ENCODE data around the gene LIX1.

Gene LIX1

DNA sequence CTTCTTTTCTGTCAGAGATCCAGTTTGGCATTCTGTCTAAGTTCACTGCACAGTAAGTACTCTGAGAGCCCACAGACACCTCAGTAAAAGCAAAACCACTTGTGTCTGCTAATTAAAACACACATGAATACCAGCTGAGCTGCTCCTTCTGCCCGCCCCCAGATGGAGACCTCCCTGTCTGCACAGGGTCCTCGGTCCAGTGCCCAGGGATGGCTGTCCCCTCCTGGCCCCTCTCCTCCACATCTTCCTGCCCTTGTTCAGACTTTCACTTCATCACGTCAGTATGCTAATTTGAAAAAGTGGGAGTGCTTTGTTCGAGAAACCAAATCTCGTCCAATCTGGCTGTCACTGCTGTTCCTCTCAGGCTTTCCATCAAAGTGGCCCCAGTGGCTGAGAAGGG lies 43.5 kb downstream of the LIX1 start:
- H3K4me3 Mint-ChIP-seq = no peak overlapping the region
- DNase-seq = peak; percentile 13
- TF ChIP-seq, protein P1, sequence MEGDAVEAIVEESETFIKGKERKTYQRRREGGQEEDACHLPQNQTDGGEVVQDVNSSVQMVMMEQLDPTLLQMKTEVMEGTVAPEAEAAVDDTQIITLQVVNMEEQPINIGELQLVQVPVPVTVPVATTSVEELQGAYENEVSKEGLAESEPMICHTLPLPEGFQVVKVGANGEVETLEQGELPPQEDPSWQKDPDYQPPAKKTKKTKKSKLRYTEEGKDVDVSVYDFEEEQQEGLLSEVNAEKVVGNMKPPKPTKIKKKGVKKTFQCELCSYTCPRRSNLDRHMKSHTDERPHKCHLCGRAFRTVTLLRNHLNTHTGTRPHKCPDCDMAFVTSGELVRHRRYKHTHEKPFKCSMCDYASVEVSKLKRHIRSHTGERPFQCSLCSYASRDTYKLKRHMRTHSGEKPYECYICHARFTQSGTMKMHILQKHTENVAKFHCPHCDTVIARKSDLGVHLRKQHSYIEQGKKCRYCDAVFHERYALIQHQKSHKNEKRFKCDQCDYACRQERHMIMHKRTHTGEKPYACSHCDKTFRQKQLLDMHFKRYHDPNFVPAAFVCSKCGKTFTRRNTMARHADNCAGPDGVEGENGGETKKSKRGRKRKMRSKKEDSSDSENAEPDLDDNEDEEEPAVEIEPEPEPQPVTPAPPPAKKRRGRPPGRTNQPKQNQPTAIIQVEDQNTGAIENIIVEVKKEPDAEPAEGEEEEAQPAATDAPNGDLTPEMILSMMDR (IDR thresholded peaks at IDR 0.05) = no peak
- H3K4me1 Mint-ChIP-seq = peaks cover 68% of the 10 kb centered on the region
- H3K9me3 Mint-ChIP-seq = no peaks in the 10 kb centered on the region
- H3K27me3 Mint-ChIP-seq (ENCODE audit: low read depth, poor library complexity) = peaks cover 2% of the 10 kb centered on the region
- peaks cover 10% of the 10 kb centered on the region for H3K36me3 Mint-ChIP-seq (ENCODE audit: low read depth)
- no peak overlapping the region for H3K27ac Mint-ChIP-seq

DNA sequence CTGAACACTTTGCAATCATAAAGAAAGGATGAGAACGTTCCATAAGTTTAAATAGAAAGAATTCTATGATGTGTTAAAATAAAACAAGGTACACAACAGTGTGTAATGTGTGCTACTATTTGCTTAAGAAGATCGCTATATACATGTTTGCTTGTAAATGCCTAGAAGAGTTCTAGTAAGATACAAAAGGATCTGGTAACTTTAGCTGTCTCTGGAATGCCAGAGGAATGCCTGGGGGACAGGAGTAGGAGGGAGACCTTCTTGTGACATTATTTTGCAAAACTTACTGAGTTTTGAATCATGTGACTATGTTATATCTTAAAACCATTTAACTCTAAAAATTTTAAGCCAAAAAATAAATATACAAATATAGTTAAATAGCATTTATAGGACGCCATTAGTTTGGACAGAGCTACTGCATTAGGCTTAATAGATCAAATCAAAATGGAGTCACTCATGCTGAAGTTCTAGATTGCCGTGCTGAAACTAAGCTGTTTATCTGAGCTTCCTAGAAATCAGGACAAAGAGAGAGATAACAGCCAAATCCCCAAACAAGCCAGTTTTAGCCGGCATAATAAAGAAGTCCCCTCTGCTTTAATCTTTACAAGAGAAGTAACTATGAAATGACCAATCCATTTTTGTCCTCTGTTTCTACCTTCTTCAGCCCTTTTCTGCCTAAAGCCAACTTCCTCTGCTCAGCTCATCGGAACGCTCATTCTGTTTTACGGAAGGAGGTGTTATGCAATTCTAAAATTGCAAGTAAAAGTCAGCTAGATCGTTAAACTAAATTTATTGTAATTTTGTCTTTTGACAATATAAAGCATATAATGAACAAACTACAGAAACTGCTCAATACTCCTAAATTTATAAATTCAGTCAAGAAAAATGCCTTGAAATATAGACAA lies 44.8 kb downstream of the LIX1 start:
- peaks cover 10% of the 10 kb centered on the region for H3K36me3 Mint-ChIP-seq (ENCODE audit: low read depth)
- peak overlapping the region; percentile 48 for H3K27ac Mint-ChIP-seq
- H3K4me1 Mint-ChIP-seq = peaks cover 67% of the 10 kb centered on the region
- H3K4me3 Mint-ChIP-seq = no peak overlapping the region
- DNase-seq = no peak
- H3K9me3 Mint-ChIP-seq = no peaks in the 10 kb centered on the region
- H3K27me3 Mint-ChIP-seq (ENCODE audit: low read depth, poor library complexity) = peaks cover 2% of the 10 kb centered on the region
- TF ChIP-seq, protein P1 (IDR thresholded peaks at IDR 0.05) = no peak

DNA sequence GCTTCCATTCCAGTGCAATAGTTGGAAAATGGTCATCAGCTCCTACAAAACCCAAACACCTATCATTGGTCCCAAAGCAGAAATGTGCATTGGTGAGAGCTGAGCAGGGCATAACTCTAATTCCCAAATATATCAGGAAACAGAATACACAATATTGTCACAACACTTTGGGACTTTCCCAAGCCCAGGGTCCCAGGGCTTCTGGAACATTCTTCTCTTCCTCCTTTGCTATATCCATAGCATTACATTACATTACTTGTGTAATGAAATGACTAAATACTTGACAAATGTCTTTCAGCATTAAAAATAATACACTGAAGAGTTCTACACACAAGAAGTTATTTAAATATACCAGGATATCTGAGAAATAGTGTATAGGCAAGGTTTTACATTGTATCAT lies 45.6 kb downstream of the LIX1 start:
- no peak for DNase-seq
- peaks cover 2% of the 10 kb centered on the region for H3K27me3 Mint-ChIP-seq (ENCODE audit: low read depth, poor library complexity)
- H3K9me3 Mint-ChIP-seq = no peaks in the 10 kb centered on the region
- H3K27ac Mint-ChIP-seq = no peak overlapping the region
- H3K4me1 Mint-ChIP-seq = peaks cover 60% of the 10 kb centered on the region
- peaks cover 10% of the 10 kb centered on the region for H3K36me3 Mint-ChIP-seq (ENCODE audit: low read depth)
- H3K4me3 Mint-ChIP-seq = no peak overlapping the region
- TF ChIP-seq, protein P1 (IDR thresholded peaks at IDR 0.05) = no peak

DNA sequence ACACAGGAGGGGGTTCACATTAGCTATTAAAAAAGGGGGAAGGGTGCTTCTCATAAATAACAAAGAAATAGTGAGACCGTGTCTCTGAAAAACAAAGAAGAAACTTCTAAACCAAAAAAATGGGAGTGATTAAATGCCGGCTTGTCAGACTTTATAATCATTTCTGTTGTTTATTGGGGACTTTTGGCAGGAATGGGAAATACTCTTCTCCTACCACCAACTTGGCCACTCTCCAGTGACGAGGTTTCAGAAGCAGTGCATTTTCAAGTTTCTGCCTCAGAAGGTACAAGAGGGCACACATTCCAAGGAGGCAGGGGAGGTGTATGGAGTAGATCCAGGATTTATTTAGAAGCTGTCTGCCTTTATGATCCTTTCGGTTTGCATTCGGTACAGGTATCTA lies 46.2 kb downstream of the LIX1 start:
- peaks cover 6% of the 10 kb centered on the region for H3K36me3 Mint-ChIP-seq (ENCODE audit: low read depth)

DNA sequence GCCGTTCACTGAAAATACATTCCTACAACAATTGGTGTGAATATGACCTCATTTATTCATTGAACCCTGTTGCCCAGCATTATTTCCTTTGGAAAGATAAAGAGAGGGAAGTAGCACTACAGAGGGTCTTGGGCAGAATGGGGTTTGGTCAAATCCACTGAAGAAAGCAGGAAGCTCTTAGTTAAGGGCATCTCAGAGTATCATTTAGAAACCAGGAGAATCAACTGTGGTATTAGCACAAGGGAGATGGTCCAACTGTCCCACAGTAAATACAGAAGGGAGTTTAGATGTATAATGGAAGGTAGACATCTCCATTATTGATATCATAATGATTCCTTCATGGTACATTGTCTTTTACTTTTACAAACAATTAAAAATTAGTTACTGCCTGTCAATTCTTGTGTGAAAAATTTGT lies 47.1 kb downstream of the LIX1 start:
- no peak for DNase-seq
- Mint-ChIP-seq H3K9me3 (no peaks in the 10 kb centered on the region), H3K27me3 (ENCODE audit: low read depth, poor library complexity) (peaks cover 2% of the 10 kb centered on the region), H3K4me3 (no peak overlapping the region), H3K36me3 (ENCODE audit: low read depth) (peaks cover 6% of the 10 kb centered on the region), H3K27ac (no peak overlapping the region), H3K4me1 (peaks cover 45% of the 10 kb centered on the region)
- TF ChIP-seq, protein P1 (IDR thresholded peaks at IDR 0.05) = no peak

More for the DNA sequence above, 46.2 kb downstream of the LIX1 start:
- Mint-ChIP-seq H3K27me3 (ENCODE audit: low read depth, poor library complexity) (peaks cover 2% of the 10 kb centered on the region), H3K9me3 (no peaks in the 10 kb centered on the region), H3K27ac (no peak overlapping the region), H3K4me3 (no peak overlapping the region), H3K4me1 (peaks cover 53% of the 10 kb centered on the region)
- DNase-seq = no peak
- TF ChIP-seq, protein P1 (IDR thresholded peaks at IDR 0.05) = no peak

Data from nephron progenitor cell (in vitro differentiated cells).